ENCODE measurements around the gene UCN2.

DNA sequence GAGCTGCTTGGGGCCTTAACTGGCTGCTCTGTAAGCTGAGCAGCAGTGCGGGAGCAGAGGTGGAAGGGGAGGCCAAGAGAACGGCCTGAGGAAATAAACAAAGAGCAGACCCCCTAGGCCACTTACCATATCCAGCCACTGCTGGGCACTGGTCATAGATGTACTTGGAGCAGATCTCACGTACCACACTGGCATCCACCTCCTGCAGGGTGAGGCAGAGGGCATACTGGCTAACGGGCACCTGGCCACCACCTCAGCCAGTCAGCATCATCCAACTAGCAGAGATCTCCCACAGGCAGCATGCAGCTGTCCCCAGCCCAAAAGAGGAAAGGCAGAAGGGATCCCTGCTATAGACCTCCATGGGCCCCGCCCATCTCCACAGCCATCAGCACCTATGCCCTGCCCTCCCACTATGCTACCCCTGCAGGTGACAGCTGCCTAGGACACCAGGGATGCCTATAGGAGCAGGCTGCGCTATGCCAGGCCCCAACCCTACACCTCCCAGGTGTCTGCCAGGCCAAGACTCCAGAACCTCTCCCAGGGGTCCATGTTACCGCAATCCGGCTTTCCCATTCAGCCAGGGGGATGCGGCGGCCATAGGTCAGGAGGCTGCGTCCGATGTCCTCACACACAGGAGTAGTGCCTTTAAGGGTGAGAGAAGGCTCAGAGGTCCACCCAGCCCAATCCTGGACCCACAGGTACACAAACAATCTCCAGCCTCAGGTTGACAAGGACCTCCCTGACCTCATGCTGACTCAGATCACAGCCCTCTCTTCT, 36.1 kb upstream of the UCN2 start:
- TF ChIP-seq, protein P1, sequence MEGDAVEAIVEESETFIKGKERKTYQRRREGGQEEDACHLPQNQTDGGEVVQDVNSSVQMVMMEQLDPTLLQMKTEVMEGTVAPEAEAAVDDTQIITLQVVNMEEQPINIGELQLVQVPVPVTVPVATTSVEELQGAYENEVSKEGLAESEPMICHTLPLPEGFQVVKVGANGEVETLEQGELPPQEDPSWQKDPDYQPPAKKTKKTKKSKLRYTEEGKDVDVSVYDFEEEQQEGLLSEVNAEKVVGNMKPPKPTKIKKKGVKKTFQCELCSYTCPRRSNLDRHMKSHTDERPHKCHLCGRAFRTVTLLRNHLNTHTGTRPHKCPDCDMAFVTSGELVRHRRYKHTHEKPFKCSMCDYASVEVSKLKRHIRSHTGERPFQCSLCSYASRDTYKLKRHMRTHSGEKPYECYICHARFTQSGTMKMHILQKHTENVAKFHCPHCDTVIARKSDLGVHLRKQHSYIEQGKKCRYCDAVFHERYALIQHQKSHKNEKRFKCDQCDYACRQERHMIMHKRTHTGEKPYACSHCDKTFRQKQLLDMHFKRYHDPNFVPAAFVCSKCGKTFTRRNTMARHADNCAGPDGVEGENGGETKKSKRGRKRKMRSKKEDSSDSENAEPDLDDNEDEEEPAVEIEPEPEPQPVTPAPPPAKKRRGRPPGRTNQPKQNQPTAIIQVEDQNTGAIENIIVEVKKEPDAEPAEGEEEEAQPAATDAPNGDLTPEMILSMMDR (IDR thresholded peaks at IDR 0.05): no peak
- TF ChIP-seq POLR2A (IDR thresholded peaks at IDR 0.05): no peak
- no peak for TF ChIP-seq POLR2AphosphoS5 (IDR thresholded peaks at IDR 0.05)
